Thymus (tissue), 11 donors: ENCODE measurements around the gene MRGPRD. TPM values are rescaled to one million over a fixed set of nuclear protein-coding genes. Genes with fewer than 3 reads are reported as not detected.

Experiments
- DNase-seq, 9 donors: peaks; one replicate each; pipeline ENCODE4 v3.0.0-alpha.2; 2013; ENCODE audit warnings: low spot score in 9 of 9, low read depth in 6 of 9, missing footprints in 1 of 9
- H3K27ac ChIP-seq, 2 donors: one replicate each; pipeline ENCODE4 v1.5.1; 2013; ENCODE audit warnings: control low read depth in 1 of 2, low read depth in 1 of 2, low read length in 1 of 2, mild to moderate bottlenecking in 1 of 2, moderate library complexity in 1 of 2
- H3K27me3 ChIP-seq, 2 donors: one replicate each; pipeline ENCODE4 v1.5.1; 2013; ENCODE audit warnings: low read length in 1 of 2; ENCODE audit not compliant: control insufficient read depth in 2 of 2, insufficient read depth in 1 of 2
- H3K36me3 ChIP-seq, 2 donors: one replicate each; pipeline ENCODE4 v1.5.1; 2013; ENCODE audit warnings: low read length in 1 of 2, mild to moderate bottlenecking in 1 of 2, moderate library complexity in 1 of 2; ENCODE audit not compliant: control insufficient read depth in 2 of 2, insufficient read depth in 2 of 2
- H3K4me1 ChIP-seq, 2 donors: one replicate each; pipeline ENCODE4 v1.5.1; 2013; ENCODE audit warnings: low read length in 2 of 2; ENCODE audit not compliant: control insufficient read depth in 2 of 2, insufficient read depth in 2 of 2
- H3K4me3 ChIP-seq, 2 donors: one replicate each; pipeline ENCODE4 v1.5.1; 2013; ENCODE audit warnings: low read length in 2 of 2, control low read depth in 1 of 2, mild to moderate bottlenecking in 1 of 2
- H3K9me3 ChIP-seq, 2 donors: one replicate each; pipeline ENCODE4 v1.5.1; 2013; ENCODE audit warnings: low read length in 1 of 2, mild to moderate bottlenecking in 1 of 2; ENCODE audit not compliant: control insufficient read depth in 2 of 2, insufficient read depth in 1 of 2
- WGBS: extraction: QIAGEN DNeasy Blood & Tissue Kit; methylation state at CpG from one replicate; pipeline ENCODE4 v1.1.7; 2013; 5-methylcytosine and 5-hydroxymethylcytosine counted together
- polyA plus RNA-seq: library from polyadenylated mRNA; stranded (reverse); fragments of 200-250 nt; gene quantifications from one replicate; pipeline ENCODE4 v1.2.3, GENCODE V29; 2013
- total RNA-seq: library from RNA; stranded (reverse); fragments of 120-200 nt; gene quantifications from one replicate; pipeline ENCODE4 v1.2.4, GENCODE V29; 2013
- donor health status: healthy.

Gene MRGPRD
- total and polyA plus RNA-seq, 2 donors: 0.05 TPM; not detected in 1

GRCh38 chr11:68948496-68948895, 32.3 kb downstream of the MRGPRD start:
- Histone ChIP-seq H3K4me3 (no peak overlapping the region), H3K4me1 (no peaks in the 10 kb centered on the region), H3K27me3 (no peaks in the 10 kb centered on the region), H3K36me3 (no peaks in the 10 kb centered on the region), H3K27ac (no peak overlapping the region), H3K9me3 (no peaks in the 10 kb centered on the region)
- no peak for DNase-seq
- 73% methylated on average over 2 of the region's 2 CpGs for WGBS

GRCh38 chr11:68947151-68947550, 33.6 kb downstream of the MRGPRD start:
- Histone ChIP-seq H3K9me3 (no peaks in the 10 kb centered on the region), H3K4me3 (no peak overlapping the region), H3K27me3 (no peaks in the 10 kb centered on the region), H3K4me1 (no peaks in the 10 kb centered on the region), H3K27ac (no peak overlapping the region), H3K36me3 (no peaks in the 10 kb centered on the region)
- 85% methylated on average over 11 of the region's 11 CpGs for WGBS
- no peak for DNase-seq

- Histone ChIP-seq H3K27me3 (no peaks in the 10 kb centered on the region), H3K4me3 (no peak overlapping the region), H3K36me3 (peaks cover 0 to 4% of the 10 kb centered on the region in 2 donors), H3K9me3 (no peaks in the 10 kb centered on the region), H3K27ac (no peak overlapping the region), H3K4me1 (no peaks in the 10 kb centered on the region)
- 91% methylated on average over 18 of the region's 18 CpGs for WGBS
- DNase-seq: no peak
Observed at GRCh38 chr11:68946416-68947090, 34.2 kb downstream of the MRGPRD start.

- no peaks in the 10 kb centered on the region for H3K27me3 ChIP-seq
- H3K4me3 ChIP-seq: no peak overlapping the region
- DNase-seq: no peak
- no peaks in the 10 kb centered on the region for H3K9me3 ChIP-seq
- H3K4me1 ChIP-seq: no peaks in the 10 kb centered on the region
- peaks cover 26 to 34% of the 10 kb centered on the region in 2 donors for H3K36me3 ChIP-seq
- no peak overlapping the region for H3K27ac ChIP-seq
- 81% methylated on average over 9 of the region's 9 CpGs for WGBS
Observed at GRCh38 chr11:68942751-68943271, 38.0 kb downstream of the MRGPRD start.

- no peak overlapping the region for H3K4me3 ChIP-seq
- no peak overlapping the region for H3K27ac ChIP-seq
- H3K36me3 ChIP-seq: peaks cover 33 to 39% of the 10 kb centered on the region in 2 donors
- no peak for DNase-seq
- H3K4me1 ChIP-seq: no peaks in the 10 kb centered on the region
- WGBS: 87% methylated on average over 11 of the region's 11 CpGs
- no peaks in the 10 kb centered on the region for H3K27me3 ChIP-seq
- no peaks in the 10 kb centered on the region for H3K9me3 ChIP-seq
Observed at GRCh38 chr11:68942095-68942620, 38.6 kb downstream of the MRGPRD start.

- Histone ChIP-seq H3K27me3 (no peaks in the 10 kb centered on the region), H3K4me1 (no peaks in the 10 kb centered on the region), H3K9me3 (no peaks in the 10 kb centered on the region), H3K36me3 (peaks cover 39 to 46% of the 10 kb centered on the region in 2 donors), H3K4me3 (no peak overlapping the region), H3K27ac (no peak overlapping the region)
- 93% methylated on average over 18 of the region's 18 CpGs for WGBS
- no peak for DNase-seq
Observed at GRCh38 chr11:68941324-68942094, 39.3 kb downstream of the MRGPRD start.

- Histone ChIP-seq H3K4me3 (no peak overlapping the region), H3K9me3 (no peaks in the 10 kb centered on the region), H3K27ac (no peak overlapping the region), H3K4me1 (no peaks in the 10 kb centered on the region), H3K36me3 (peaks cover 45 to 53% of the 10 kb centered on the region in 2 donors), H3K27me3 (no peaks in the 10 kb centered on the region)
- 97% methylated on average over 20 of the region's 20 CpGs for WGBS
- no peak for DNase-seq
Observed at GRCh38 chr11:68940651-68941323, 40.0 kb downstream of the MRGPRD start.

GRCh38 chr11:68939583-68940555, 40.9 kb downstream of the MRGPRD start:
- Histone ChIP-seq H3K4me1 (no peaks in the 10 kb centered on the region), H3K27me3 (no peaks in the 10 kb centered on the region), H3K4me3 (no peak overlapping the region), H3K9me3 (no peaks in the 10 kb centered on the region), H3K36me3 (peaks cover 48 to 60% of the 10 kb centered on the region in 2 donors), H3K27ac (no peak overlapping the region)
- WGBS: 92% methylated on average over 33 of the region's 33 CpGs
- DNase-seq: no peak
